HEK293 (cell line): ENCODE results near the gene HLA-C.

Source experiments
- TCF7L2 ChIP-seq: IDR thresholded peaks from 2 replicates; pipeline ENCODE4 v1.6.1; 2011; ENCODE audit warnings: low read depth, mild to moderate bottlenecking, inconsistent platforms, low read length, moderate library complexity, borderline replicate concordance
- YY1 ChIP-seq: fragments of 450-650 bp; formaldehyde crosslinking; IDR thresholded peaks from 2 replicates; pipeline ENCODE4 v1.5.1; 2018; ENCODE audit warnings: missing biosample characterization, missing genetic modification characterization
- ZNF140 ChIP-seq: fragments of 450-650 bp; formaldehyde crosslinking; IDR thresholded peaks from 2 replicates; pipeline ENCODE4 v1.5.1; 2016; ENCODE audit warnings: missing biosample characterization, missing genetic modification characterization
- ZNF157 ChIP-seq: fragments of 450-650 bp; formaldehyde crosslinking; IDR thresholded peaks from 2 replicates; pipeline ENCODE4 v1.5.1; 2016; ENCODE audit warnings: missing biosample characterization, missing genetic modification characterization
- ZNF174 ChIP-seq: fragments of 450-650 bp; formaldehyde crosslinking; IDR thresholded peaks from 2 replicates; pipeline ENCODE4 v1.5.0; 2017; ENCODE audit warnings: missing biosample characterization, mild to moderate bottlenecking, missing genetic modification characterization
- ZNF2 ChIP-seq: fragments of 450-650 bp; formaldehyde crosslinking; IDR thresholded peaks from 2 replicates; pipeline ENCODE4 v1.5.1; 2016; ENCODE audit warnings: missing biosample characterization, missing genetic modification characterization
- ZNF274 ChIP-seq, 2 experiments: fragments of 200-500 bp in 1 of 2; fragments of 450-650 bp in 1 of 2; sonication (Bioruptor generic) in 1 of 2; formaldehyde crosslinking in 1 of 2; IDR thresholded peaks; 2 replicates each; pipeline versions ENCODE4 v1.5.1 to v1.6.1; 2014 to 2016; ENCODE audit warnings: borderline replicate concordance in 1 of 2, inconsistent platforms in 1 of 2, low read length in 1 of 2, missing biosample characterization in 1 of 2, missing genetic modification characterization in 1 of 2
- ZNF354C ChIP-seq: fragments of 450-650 bp; formaldehyde crosslinking; IDR thresholded peaks from 2 replicates; pipeline ENCODE4 v1.5.1; 2016; ENCODE audit warnings: missing biosample characterization, missing genetic modification characterization, low read depth, borderline replicate concordance
- ZNF391 ChIP-seq: fragments of 450-650 bp; formaldehyde crosslinking; IDR thresholded peaks from 2 replicates; pipeline ENCODE4 v1.5.1; 2016; ENCODE audit warnings: low read depth, missing biosample characterization, missing genetic modification characterization, borderline replicate concordance
- ZXDB ChIP-seq: fragments of 450-650 bp; formaldehyde crosslinking; IDR thresholded peaks from 2 replicates; pipeline ENCODE4 v1.5.1; 2016; ENCODE audit warnings: missing biosample characterization, missing genetic modification characterization
- TF ChIP-seq, protein P1 (sequence below): fragments of 450-650 bp; formaldehyde crosslinking; IDR thresholded peaks from 2 replicates; pipeline ENCODE4 v1.5.1; 2016; ENCODE audit warnings: missing biosample characterization, missing genetic modification characterization
- TF ChIP-seq, protein P2 (sequence below): fragments of 450-650 bp; formaldehyde crosslinking; IDR thresholded peaks from 2 replicates; pipeline ENCODE4 v1.5.1; 2016; ENCODE audit warnings: missing biosample characterization, missing genetic modification characterization
- TF ChIP-seq, protein P3 (sequence below): fragments of 450-650 bp; formaldehyde crosslinking; IDR thresholded peaks from 2 replicates; pipeline ENCODE4 v1.5.1; 2016; ENCODE audit warnings: missing biosample characterization, missing genetic modification characterization
- TF ChIP-seq, protein P4 (sequence below): fragments of 450-650 bp; formaldehyde crosslinking; IDR thresholded peaks from 2 replicates; pipeline ENCODE4 v1.5.1; 2016; ENCODE audit warnings: missing biosample characterization, missing genetic modification characterization, low read depth

DNA sequence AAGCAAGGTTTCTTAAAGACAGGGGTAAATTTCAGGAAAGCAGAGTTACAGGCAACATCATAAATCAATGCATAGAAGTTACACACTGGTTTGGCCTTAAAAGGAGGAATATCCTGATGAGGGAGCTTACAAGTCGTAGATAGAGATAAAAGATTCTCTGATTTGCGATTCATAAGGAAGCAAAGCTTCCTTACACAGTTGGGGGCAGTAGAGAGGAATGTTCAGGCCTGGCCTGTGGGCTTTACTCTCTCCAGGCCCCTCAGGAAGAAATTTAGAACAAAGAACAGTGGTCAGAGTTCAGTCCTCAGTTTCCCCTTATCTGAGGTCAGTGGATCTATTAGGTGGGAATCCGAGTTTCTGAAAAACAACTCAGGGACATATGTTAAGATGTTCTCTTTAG is 19.3 kb downstream of the HLA-C start:
- TF ChIP-seq, protein P1, sequence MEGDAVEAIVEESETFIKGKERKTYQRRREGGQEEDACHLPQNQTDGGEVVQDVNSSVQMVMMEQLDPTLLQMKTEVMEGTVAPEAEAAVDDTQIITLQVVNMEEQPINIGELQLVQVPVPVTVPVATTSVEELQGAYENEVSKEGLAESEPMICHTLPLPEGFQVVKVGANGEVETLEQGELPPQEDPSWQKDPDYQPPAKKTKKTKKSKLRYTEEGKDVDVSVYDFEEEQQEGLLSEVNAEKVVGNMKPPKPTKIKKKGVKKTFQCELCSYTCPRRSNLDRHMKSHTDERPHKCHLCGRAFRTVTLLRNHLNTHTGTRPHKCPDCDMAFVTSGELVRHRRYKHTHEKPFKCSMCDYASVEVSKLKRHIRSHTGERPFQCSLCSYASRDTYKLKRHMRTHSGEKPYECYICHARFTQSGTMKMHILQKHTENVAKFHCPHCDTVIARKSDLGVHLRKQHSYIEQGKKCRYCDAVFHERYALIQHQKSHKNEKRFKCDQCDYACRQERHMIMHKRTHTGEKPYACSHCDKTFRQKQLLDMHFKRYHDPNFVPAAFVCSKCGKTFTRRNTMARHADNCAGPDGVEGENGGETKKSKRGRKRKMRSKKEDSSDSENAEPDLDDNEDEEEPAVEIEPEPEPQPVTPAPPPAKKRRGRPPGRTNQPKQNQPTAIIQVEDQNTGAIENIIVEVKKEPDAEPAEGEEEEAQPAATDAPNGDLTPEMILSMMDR: no peak
- TF ChIP-seq ZNF274 (IDR thresholded peaks at IDR 0.05; ENCODE audit: low read length): no peak
- TF ChIP-seq ZNF274 (tag by site-specific recombination; IDR thresholded peaks at IDR 0.05; ENCODE audit: borderline replicate concordance): no peak
- TF ChIP-seq ZNF354C (tag by site-specific recombination): no peak
- TF ChIP-seq, protein P2, sequence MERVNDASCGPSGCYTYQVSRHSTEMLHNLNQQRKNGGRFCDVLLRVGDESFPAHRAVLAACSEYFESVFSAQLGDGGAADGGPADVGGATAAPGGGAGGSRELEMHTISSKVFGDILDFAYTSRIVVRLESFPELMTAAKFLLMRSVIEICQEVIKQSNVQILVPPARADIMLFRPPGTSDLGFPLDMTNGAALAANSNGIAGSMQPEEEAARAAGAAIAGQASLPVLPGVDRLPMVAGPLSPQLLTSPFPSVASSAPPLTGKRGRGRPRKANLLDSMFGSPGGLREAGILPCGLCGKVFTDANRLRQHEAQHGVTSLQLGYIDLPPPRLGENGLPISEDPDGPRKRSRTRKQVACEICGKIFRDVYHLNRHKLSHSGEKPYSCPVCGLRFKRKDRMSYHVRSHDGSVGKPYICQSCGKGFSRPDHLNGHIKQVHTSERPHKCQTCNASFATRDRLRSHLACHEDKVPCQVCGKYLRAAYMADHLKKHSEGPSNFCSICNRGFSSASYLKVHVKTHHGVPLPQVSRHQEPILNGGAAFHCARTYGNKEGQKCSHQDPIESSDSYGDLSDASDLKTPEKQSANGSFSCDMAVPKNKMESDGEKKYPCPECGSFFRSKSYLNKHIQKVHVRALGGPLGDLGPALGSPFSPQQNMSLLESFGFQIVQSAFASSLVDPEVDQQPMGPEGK: no peak
- no peak for TF ChIP-seq ZNF174
- no peak for TF ChIP-seq ZNF2 (tag by site-specific recombination)
- no peak for TF ChIP-seq TCF7L2
- TF ChIP-seq, protein P3, sequence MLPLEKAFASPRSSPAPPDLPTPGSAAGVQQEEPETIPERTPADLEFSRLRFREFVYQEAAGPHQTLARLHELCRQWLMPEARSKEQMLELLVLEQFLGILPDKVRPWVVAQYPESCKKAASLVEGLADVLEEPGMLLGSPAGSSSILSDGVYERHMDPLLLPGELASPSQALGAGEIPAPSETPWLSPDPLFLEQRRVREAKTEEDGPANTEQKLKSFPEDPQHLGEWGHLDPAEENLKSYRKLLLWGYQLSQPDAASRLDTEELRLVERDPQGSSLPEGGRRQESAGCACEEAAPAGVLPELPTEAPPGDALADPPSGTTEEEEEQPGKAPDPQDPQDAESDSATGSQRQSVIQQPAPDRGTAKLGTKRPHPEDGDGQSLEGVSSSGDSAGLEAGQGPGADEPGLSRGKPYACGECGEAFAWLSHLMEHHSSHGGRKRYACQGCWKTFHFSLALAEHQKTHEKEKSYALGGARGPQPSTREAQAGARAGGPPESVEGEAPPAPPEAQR (tag by site-specific recombination): no peak
- no peak for TF ChIP-seq YY1 (tag by site-specific recombination)
- no peak for TF ChIP-seq ZNF391 (tag by site-specific recombination)
- TF ChIP-seq, protein P4, sequence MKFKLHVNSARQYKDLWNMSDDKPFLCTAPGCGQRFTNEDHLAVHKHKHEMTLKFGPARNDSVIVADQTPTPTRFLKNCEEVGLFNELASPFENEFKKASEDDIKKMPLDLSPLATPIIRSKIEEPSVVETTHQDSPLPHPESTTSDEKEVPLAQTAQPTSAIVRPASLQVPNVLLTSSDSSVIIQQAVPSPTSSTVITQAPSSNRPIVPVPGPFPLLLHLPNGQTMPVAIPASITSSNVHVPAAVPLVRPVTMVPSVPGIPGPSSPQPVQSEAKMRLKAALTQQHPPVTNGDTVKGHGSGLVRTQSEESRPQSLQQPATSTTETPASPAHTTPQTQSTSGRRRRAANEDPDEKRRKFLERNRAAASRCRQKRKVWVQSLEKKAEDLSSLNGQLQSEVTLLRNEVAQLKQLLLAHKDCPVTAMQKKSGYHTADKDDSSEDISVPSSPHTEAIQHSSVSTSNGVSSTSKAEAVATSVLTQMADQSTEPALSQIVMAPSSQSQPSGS (tag by site-specific recombination): no peak
- TF ChIP-seq ZXDB (tag by site-specific recombination): no peak
- no peak for TF ChIP-seq ZNF157 (tag by site-specific recombination)
- no peak for TF ChIP-seq ZNF140 (tag by site-specific recombination)
